Measurements from ENCODE around the gene ARHGAP35.

DNA sequence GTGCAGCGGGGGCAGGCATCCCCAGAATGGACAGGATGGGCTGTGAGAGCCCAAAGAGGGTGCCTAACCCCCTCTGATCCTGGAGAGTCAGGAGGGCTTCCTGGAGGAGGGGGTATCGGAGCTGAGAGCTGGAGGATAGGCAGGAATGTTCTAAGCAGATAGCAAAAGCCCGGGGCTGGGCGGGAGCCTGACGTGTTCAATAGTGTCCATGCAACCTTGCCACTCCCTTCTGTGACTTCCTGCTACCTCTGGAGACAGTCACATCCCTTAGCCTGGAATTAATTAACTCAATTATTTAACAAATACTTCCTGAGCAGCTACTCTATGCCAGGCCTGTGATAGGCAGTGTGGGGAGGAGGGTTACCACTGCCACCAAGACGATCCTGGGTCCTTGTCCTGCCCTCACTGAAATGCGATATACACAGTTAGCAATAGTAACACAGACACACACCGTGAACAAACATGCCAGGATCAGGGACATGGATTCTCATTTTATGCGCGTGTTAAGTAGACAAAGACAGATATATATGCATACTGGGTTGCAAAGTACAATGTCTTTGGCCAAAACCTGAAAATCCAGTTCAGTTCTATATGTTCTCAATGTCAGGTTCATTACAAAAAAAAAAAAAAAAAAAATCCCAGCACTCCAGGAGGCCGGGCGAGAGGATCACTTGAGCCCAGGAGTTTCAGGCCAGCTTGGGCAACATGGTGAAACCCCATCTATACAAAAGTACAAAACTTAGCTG lies 20.9 kb upstream of the ARHGAP35 start:
- TF ChIP-seq, protein P1, sequence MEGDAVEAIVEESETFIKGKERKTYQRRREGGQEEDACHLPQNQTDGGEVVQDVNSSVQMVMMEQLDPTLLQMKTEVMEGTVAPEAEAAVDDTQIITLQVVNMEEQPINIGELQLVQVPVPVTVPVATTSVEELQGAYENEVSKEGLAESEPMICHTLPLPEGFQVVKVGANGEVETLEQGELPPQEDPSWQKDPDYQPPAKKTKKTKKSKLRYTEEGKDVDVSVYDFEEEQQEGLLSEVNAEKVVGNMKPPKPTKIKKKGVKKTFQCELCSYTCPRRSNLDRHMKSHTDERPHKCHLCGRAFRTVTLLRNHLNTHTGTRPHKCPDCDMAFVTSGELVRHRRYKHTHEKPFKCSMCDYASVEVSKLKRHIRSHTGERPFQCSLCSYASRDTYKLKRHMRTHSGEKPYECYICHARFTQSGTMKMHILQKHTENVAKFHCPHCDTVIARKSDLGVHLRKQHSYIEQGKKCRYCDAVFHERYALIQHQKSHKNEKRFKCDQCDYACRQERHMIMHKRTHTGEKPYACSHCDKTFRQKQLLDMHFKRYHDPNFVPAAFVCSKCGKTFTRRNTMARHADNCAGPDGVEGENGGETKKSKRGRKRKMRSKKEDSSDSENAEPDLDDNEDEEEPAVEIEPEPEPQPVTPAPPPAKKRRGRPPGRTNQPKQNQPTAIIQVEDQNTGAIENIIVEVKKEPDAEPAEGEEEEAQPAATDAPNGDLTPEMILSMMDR (IDR thresholded peaks at IDR 0.05), result no peak
- TF ChIP-seq POLR2A (IDR thresholded peaks at IDR 0.05) (no peak), EP300 (IDR thresholded peaks at IDR 0.05) (no peak), POLR2AphosphoS5 (IDR thresholded peaks at IDR 0.05) (no peak)

Measured in gastroesophageal sphincter (tissue), 3 donors.